HG03432 (cell line): ENCODE data around the gene SCAPER.
"Not testable (repeated sequence)": the region's sequence is repeated elsewhere in the genome, so short reads cannot be mapped to it uniquely, and the experiment has no call there.

Experiments used
- ATAC-seq: cut with Tn5 transposase; IDR thresholded peaks from one replicate; pipeline ENCODE4 v1.9.1; 2021; ENCODE audit warnings: mild to moderate bottlenecking, moderate library complexity; ENCODE audit not compliant: unreplicated experiment

SCAPER gene

DNA sequence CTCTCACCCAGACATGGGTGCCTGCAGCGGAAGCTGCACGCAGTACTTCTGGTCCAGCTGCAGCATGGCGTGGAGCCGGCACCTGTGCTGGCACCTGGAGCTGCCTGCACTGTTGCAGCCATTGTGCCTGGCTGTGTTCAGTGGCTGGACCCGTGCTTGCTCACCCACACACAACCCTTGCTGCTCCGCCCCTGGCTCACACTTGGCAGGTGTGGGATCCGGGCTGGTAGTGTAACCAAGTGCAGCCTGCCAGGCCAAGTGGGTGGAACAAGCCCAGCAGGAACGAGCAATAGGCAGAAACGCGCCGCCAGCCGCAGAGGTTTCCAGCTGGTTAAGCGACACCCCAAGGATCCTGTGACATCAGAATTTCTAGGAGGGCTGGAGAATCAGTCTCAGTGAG lies 11.2 kb upstream of the SCAPER start:
- no peak for ATAC-seq

DNA sequence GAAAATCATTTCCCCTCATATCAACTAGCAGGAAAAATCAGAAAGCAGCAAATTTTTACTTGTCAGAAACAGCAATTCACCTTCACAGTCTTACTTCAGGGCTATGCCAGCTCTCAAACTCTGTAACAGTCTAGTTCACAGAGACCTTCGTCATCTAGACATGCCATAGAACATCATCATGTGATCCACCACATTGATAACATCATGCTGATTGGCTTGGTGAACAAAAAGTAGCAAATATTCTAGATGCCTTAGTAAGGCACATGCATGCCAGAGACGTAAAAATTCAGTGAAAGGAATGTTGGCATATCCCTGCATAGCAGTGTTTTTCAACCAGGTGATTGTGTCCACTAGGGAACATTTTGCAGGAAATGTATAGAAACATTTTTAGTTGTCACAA lies 8.6 kb upstream of the SCAPER start:
- ATAC-seq, result no peak

DNA sequence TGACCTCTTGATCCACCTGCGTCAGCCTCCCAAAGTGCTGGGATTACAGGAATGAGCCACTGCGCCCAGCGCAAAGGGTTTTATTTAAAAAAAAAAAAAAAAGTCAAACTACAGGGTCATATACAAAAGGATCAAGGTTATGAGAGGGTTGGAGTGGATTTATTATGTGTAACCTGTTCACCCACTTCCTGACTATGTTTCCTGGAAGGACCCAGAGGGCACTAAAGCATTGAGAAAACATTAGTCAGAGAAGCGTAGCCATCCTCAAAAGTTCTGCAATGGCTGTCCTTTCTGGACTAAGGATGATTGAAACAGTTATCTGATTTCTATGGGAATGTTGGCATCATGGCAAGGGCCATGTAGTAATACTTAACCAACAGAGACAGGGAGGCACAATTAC lies 7.3 kb upstream of the SCAPER start:
- ATAC-seq, result no peak

GRCh38 chr15:76905855-76906254 lies 715 bp upstream of the SCAPER start:
- ATAC-seq, result no peak

DNA sequence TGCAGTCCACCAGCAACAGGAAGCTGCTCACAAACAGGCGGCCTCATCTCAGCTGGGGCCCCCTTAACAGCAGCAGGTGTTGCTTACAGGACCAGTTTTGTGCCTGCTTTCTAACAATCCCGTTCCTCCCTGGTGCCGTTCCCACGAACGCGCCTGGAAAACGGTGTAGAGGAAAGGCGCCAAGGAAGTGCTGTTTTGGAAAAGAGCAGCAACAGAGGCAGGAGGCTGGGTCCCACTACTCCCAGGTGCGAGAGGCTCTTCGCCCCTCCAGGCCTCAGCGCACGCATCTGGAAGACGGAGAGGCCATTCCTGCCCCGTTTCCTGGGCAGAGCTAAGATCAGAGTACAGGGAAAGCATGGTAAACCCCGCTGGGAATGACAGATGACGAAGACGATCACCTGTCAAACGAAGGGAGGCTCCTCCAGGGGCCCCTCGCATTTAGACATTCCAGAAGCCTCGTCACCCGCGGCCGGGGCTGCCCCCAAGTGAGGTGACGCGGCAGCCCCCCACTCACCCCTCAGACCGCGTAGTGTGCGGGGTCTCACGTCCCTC lies 603 bp downstream of the SCAPER start:
- ATAC-seq, result peak; percentile 29

DNA sequence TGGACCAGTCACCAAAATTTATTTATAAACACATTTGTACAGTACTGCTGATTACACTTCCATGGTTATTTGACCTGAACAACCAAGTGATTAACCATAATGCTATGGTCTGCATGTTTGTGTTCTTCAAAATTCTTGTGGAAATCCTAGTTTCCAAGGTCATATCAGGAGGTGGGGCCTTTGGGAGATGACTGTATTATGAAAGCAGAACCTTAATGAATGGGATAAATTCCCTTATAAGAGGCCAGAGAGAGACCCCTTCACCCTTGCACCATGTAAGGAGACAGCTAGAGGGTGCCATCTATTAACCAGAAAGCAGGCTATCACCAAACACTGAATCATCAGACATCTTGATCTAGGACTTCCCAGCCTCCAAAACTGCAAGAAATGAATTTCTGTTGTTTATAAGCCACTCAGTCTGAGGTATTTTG lies 1.9 kb downstream of the SCAPER start:
- ATAC-seq, result no peak

GRCh38 chr15:76901965-76902364 lies 3.2 kb downstream of the SCAPER start:
- ATAC-seq, result no peak

GRCh38 chr15:76899931-76900310 lies 5.2 kb downstream of the SCAPER start:
- not testable (repeated sequence) for ATAC-seq

DNA sequence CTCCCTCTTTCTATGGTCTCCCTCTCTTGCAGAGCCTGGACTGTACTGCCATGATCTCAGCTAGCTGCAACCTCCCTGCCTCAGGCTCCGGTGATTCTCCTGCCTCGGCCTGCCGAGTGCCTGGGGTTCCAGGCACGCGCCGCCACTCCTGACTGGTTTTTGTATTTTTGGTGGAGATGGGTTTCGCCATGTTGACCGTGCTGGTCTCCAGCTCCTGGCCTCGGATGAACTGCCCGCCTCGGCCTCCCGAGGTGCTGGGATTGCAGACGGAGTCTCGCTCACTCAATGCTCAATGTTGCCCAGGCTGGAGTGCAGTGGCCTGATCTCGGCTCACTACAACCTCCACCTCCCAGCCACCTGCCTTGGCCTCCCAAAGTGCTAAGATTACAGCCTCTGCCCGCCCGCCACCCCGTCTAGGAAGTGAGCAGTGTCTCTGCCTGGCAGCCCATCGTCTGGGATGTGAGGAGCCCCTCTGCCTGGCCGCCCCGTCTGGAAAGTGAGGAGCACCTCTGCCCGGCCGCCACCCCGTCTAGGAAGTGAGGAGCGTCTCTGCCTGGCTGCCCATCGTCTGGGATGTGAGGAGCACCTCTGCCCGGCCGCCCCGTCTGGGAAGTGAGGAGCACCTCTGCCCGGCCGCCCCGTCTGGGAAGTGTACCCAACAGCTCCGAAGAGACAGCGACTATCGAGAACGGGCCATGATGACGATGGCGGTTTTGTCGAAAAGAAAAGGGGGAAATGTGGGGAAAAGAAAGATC lies 5.8 kb downstream of the SCAPER start:
- not testable (repeated sequence) for ATAC-seq

DNA sequence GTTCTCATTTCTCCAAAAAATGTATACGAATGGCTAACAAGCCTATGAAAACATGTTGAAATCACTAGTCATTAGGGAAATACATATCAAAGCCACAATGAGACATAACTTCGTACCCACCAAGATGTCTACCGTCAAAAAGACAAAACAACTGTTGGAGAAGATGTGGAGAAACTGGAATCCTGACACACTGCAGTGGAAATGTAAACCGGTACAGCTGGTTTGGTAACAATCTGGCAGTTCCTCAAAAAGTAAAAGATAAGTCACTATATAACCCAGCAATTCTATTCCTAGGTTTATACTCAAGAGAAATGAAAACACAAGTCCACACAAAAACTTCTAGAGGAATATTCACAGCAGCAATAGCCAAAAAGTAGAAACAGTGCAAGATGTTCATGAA lies 7.0 kb downstream of the SCAPER start:
- ATAC-seq, result no peak

GRCh38 chr15:76894174-76894573 lies 11.0 kb downstream of the SCAPER start:
- ATAC-seq, result no peak

DNA sequence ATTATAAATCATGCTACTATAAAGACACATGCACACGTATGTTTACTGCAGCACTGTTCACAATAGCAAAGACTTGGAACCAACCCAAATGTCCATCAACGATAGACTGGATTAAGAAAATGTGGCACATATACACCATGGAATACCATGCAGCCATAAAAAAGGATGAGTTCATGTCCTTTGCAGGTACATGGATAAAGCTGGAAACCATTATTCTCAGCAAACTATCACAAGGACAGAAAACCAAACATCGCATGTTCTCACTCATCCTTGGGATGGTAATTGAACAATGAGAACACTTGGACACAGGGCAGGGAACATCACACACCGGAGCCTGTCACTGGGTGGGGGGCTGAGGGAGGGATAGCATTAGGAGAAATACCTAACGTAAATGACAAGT lies 12.3 kb downstream of the SCAPER start:
- ATAC-seq, result not testable (repeated sequence)

- not testable (repeated sequence) for ATAC-seq
Observed at GRCh38 chr15:76887280-76888141, 17.6 kb downstream of the SCAPER start.

DNA sequence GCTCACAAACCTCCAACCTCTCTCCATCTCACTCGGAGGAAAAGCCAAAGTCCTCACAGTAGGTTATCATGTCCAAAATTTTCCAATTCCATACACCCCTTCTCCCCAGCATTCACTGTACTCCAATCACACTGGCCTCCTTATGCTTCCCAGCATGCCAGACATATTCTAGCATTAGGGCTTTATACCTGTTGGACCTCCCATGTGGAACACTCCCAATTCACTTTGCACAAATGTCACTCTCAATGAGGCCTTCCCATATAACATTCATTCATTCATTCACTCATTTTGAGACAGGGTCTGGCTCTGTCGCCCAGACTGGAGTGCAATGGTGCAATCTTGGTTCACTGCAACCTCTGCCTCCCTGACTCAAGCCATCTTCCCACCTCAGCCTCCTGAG lies 19.9 kb downstream of the SCAPER start:
- no peak for ATAC-seq

DNA sequence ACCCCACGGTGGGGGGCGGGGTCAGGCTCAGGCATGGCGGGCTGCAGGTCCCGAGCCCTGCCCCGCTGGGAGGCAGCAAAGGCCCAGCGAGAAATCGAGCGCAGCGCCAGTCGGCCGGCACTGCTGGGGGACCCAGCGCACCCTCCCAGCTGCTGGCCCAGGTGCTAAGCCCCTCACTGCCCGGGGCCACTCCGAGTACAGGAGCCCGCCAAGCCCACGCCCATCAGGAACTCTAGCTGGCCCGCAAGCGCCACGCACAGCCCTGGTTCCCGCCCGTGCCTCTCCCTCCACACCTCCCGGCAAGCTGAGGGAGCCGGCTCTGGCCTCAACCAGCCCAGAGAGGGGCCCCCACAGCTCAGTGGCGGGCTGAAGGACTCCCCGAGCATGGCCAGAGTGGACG lies 29.2 kb downstream of the SCAPER start:
- ATAC-seq, result no peak

- not testable (repeated sequence) for ATAC-seq
Observed at GRCh38 chr15:76873066-76873465, 32.1 kb downstream of the SCAPER start.

DNA sequence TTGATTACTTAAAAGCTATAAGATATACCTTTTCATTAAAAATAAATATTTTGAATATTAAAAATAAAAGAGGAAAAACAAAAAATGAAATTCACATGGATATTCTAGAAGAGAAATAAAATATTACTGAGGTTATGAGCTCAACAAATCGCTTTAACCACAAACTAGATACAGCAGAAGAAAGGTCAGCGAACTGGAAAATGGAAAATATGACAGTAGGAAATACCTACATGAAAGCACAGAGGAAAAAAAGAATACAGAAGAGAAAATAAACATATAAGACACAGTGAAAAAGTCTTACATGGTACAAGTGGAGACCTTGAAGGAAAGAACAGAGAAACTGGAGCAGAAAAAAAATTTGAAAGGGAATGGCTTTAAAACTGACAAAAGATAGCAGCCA lies 33.2 kb downstream of the SCAPER start:
- no peak for ATAC-seq

DNA sequence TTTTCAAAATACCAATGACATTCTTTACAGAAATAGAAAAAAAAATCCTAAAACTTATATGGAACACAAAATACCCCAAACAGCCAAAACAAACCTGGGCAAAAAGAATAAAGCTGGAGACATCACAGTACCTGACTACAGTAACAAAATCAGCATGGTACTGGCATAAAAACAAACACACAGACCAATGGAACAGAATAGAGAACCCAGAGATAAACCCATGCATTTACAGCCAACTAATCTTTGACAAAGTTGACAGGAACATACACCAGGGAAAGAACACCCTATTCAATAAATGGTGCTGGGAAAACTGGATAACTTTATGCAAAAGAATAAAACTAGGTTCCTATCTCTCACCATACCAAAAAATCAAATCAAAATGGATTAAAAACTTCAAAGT lies 36.4 kb downstream of the SCAPER start:
- ATAC-seq, result no peak

- no peak for ATAC-seq
Observed at GRCh38 chr15:76866716-76867321, 38.3 kb downstream of the SCAPER start.

- ATAC-seq, result no peak
Observed at GRCh38 chr15:76866008-76866407, 39.1 kb downstream of the SCAPER start.

DNA sequence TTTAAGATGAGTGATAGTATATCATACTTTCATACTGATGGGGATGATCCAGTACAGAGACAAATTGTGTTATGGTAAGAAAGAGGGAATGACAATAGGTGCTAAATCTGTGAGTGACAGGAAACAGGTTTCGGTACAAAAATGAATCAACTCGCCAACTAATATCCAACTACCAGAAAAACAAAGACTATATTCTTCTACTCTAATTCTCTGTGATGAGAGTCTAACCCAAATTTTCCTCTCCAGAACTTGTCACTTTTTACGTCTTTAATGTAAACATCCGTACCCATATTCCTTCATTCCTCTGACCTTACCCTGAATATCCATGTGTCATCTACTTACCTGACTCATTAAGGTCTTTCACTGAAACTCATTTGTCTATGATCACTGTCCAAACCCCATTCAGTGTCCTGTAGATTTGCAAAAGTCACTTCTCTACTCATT lies 39.6 kb downstream of the SCAPER start:
- ATAC-seq, result no peak
